Karpas-422 (cell line): ENCODE results near the gene GPHA2. TPM values are rescaled to one million over a fixed set of nuclear protein-coding genes. Genes with fewer than 3 reads are reported as not detected.

Experiments
- DNase-seq: peaks from one replicate; pipeline ENCODE4 v3.0.0-alpha.2; 2015
- H2AFZ ChIP-seq: fragments of 200-600 bp; sonication (generic); 2 replicates; pipeline ENCODE4 v1.6.1; 2014; ENCODE audit warnings: antibody characterized with exemption, low read length, mixed read lengths
- H3K27ac ChIP-seq: fragments of 200-600 bp; sonication (generic); 2 replicates; pipeline ENCODE4 v1.5.1; 2014; ENCODE audit warnings: mild to moderate bottlenecking, low read length, moderate library complexity
- H3K27me3 ChIP-seq: fragments of 200-600 bp; sonication (generic); 2 replicates; pipeline ENCODE4 v1.6.1; 2014; ENCODE audit warnings: low read length, mixed read lengths
- H3K36me3 ChIP-seq: fragments of 200-600 bp; sonication (generic); 2 replicates; pipeline ENCODE4 v1.6.1; 2014; ENCODE audit warnings: low read length, mixed read lengths; ENCODE audit not compliant: insufficient read depth
- H3K4me1 ChIP-seq: fragments of 200-600 bp; sonication (generic); 2 replicates; pipeline ENCODE4 v1.6.1; 2014; ENCODE audit warnings: mild to moderate bottlenecking, low read length, mixed read lengths
- H3K4me2 ChIP-seq: fragments of 200-600 bp; sonication (generic); 2 replicates; pipeline ENCODE4 v1.6.1; 2014; ENCODE audit warnings: low read length, low read depth, mild to moderate bottlenecking; ENCODE audit not compliant: poor library complexity, severe bottlenecking
- H3K4me3 ChIP-seq: fragments of 200-600 bp; sonication (generic); 2 replicates; pipeline ENCODE4 v1.5.1; 2014; ENCODE audit warnings: mild to moderate bottlenecking, antibody characterized with exemption, low read length, mixed read lengths
- H3K79me2 ChIP-seq: fragments of 200-600 bp; sonication (generic); 2 replicates; pipeline ENCODE4 v1.6.1; 2014; ENCODE audit warnings: mild to moderate bottlenecking, low read length, mixed read lengths
- H3K9ac ChIP-seq: fragments of 200-600 bp; sonication (generic); 2 replicates; pipeline ENCODE4 v1.6.0; 2014; ENCODE audit warnings: low read length
- H3K9me2 ChIP-seq: fragments of 200-600 bp; sonication (generic), shearing (Covaris generic); replicated peaks from 2 replicates; pipeline ENCODE4 v1.6.0; 2014; ENCODE audit warnings: mild to moderate bottlenecking, low read length, moderate library complexity; ENCODE audit not compliant: insufficient read depth
- H3K9me3 ChIP-seq: fragments of 300-700, 200-600 bp; sonication (generic); 2 replicates; pipeline ENCODE4 v1.6.1; 2014; ENCODE audit warnings: low read length, mixed read lengths
- H4K20me1 ChIP-seq: fragments of 200-600 bp; sonication (generic); 2 replicates; pipeline ENCODE4 v1.6.1; 2014; ENCODE audit warnings: mild to moderate bottlenecking, antibody characterized with exemption, low read length, low read depth; ENCODE audit not compliant: insufficient read depth
- total RNA-seq: library from RNA; depleted of rRNA; stranded (reverse); fragments of >200 nt; shearing (Covaris generic); gene quantifications from 2 replicates; pipeline ENCODE4 v1.2.3, GENCODE V29; 2014; ENCODE audit warnings: low replicate concordance

GPHA2 gene
- total RNA-seq, 1 experiment from 2014 or later: not detected

GRCh38 chr11:64925536-64926436, 9.9 kb downstream of the GPHA2 start:
- peaks cover 17% of the 10 kb centered on the region for H3K4me1 ChIP-seq
- H3K9ac ChIP-seq: peak overlapping the region; percentile 75
- no peaks in the 10 kb centered on the region for H3K79me2 ChIP-seq
- H3K9me2 ChIP-seq: no peaks in the 10 kb centered on the region
- peak overlapping the region; percentile 75; the same call in 1 of the 2 replicates for H3K4me3 ChIP-seq
- no peak for DNase-seq
- H2AFZ ChIP-seq: no peak overlapping the region
- H3K27me3 ChIP-seq: no peaks in the 10 kb centered on the region
- H3K4me2 ChIP-seq: peak overlapping the region; percentile 91
- H3K9me3 ChIP-seq: no peaks in the 10 kb centered on the region
- no peaks in the 10 kb centered on the region for H4K20me1 ChIP-seq
- H3K36me3 ChIP-seq: no peaks in the 10 kb centered on the region
- H3K27ac ChIP-seq: no peak overlapping the region

DNA sequence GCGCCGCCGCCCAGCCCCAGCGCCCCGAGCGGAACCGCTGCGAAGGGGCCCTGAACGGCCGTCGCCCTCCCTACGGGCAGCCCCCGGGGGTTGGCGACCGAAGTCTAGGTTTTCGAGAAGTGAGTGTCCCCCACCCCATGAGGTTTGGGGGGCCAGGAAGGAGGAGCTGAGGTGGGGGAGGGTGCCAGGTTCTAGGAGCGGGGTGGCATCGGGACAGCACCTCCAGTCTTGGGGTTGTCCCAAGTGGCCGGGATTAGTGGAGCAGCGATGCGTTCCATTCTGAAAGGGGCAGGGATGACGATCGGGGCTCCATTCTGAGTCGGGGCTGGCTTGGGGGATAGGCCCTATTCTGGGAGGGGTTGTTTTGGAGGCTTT, 10.8 kb downstream of the GPHA2 start:
- Histone ChIP-seq H3K27me3 (no peaks in the 10 kb centered on the region), H2AFZ (0 out of 2 replicates have a peak overlapping the region, but pooled peaks have one; percentile 64), H3K79me2 (no peaks in the 10 kb centered on the region), H3K4me3 (peak overlapping the region; percentile 75), H4K20me1 (no peaks in the 10 kb centered on the region), H3K36me3 (no peaks in the 10 kb centered on the region), H3K9me2 (no peaks in the 10 kb centered on the region), H3K9me3 (no peaks in the 10 kb centered on the region), H3K4me1 (peaks cover 24% of the 10 kb centered on the region), H3K27ac (no peak overlapping the region), H3K4me2 (peak overlapping the region; percentile 91), H3K9ac (peak overlapping the region; percentile 75)
- DNase-seq: no peak

- H2AFZ ChIP-seq: peak within 1 kb of the TSS; percentile 90
- no peaks in the 10 kb centered on the region for H3K36me3 ChIP-seq
- peaks cover 31% of the 10 kb centered on the region for H3K4me1 ChIP-seq
- no peaks in the 10 kb centered on the region for H3K9me3 ChIP-seq
- no peak within 1 kb of the TSS for H3K27ac ChIP-seq
- H3K9me2 ChIP-seq: no peaks in the 10 kb centered on the region
- H3K79me2 ChIP-seq: no peaks in the 10 kb centered on the region
- H3K4me3 ChIP-seq: peak within 1 kb of the TSS; percentile 75
- peak; percentile 94 for DNase-seq
- no peaks in the 10 kb centered on the region for H3K27me3 ChIP-seq
- peak within 1 kb of the TSS; percentile 91 for H3K4me2 ChIP-seq
- H3K9ac ChIP-seq: peak within 1 kb of the TSS; percentile 75
- no peaks in the 10 kb centered on the region for H4K20me1 ChIP-seq
Observed at GRCh38 chr11:64923944-64924909, 11.5 kb downstream of the GPHA2 start, which contains the start of gene PPP2R5B. Gene PPP2R5B (plus strand): TSS chr11:64924689. CDS start chr11:64925735, 1,046 bp downstream.

- Histone ChIP-seq H3K79me2 (no peaks in the 10 kb centered on the region), H3K36me3 (no peaks in the 10 kb centered on the region), H3K9ac (no peak overlapping the region), H3K4me3 (no peak overlapping the region), H3K4me2 (no peak overlapping the region), H4K20me1 (no peaks in the 10 kb centered on the region), H3K9me3 (no peaks in the 10 kb centered on the region), H3K4me1 (peaks cover 36% of the 10 kb centered on the region), H3K27ac (no peak overlapping the region), H2AFZ (no peak overlapping the region), H3K27me3 (no peaks in the 10 kb centered on the region), H3K9me2 (no peaks in the 10 kb centered on the region)
- DNase-seq: no peak
Observed at GRCh38 chr11:64923151-64923661, 12.5 kb downstream of the GPHA2 start.

GRCh38 chr11:64921384-64921783, 14.3 kb downstream of the GPHA2 start:
- H4K20me1 ChIP-seq: no peaks in the 10 kb centered on the region
- DNase-seq: no peak
- no peaks in the 10 kb centered on the region for H3K9me2 ChIP-seq
- no peak overlapping the region for H3K4me2 ChIP-seq
- H3K27me3 ChIP-seq: no peaks in the 10 kb centered on the region
- no peak overlapping the region for H3K4me3 ChIP-seq
- no peak overlapping the region for H3K9ac ChIP-seq
- no peaks in the 10 kb centered on the region for H3K36me3 ChIP-seq
- peaks cover 5% of the 10 kb centered on the region for H3K79me2 ChIP-seq
- peaks cover 44% of the 10 kb centered on the region for H3K4me1 ChIP-seq
- H3K9me3 ChIP-seq: no peaks in the 10 kb centered on the region
- H3K27ac ChIP-seq: no peak overlapping the region
- no peak overlapping the region for H2AFZ ChIP-seq

GRCh38 chr11:64920124-64920523, 15.6 kb downstream of the GPHA2 start:
- H3K36me3 ChIP-seq: no peaks in the 10 kb centered on the region
- no peak for DNase-seq
- no peaks in the 10 kb centered on the region for H3K9me3 ChIP-seq
- H3K9me2 ChIP-seq: no peaks in the 10 kb centered on the region
- H4K20me1 ChIP-seq: no peaks in the 10 kb centered on the region
- H3K27ac ChIP-seq: no peak overlapping the region
- peak overlapping the region; percentile 33 for H3K9ac ChIP-seq
- peaks cover 18% of the 10 kb centered on the region for H3K79me2 ChIP-seq
- H3K4me2 ChIP-seq: peak overlapping the region; percentile 41
- no peak overlapping the region for H2AFZ ChIP-seq
- peaks cover 52% of the 10 kb centered on the region for H3K4me1 ChIP-seq
- no peak overlapping the region for H3K4me3 ChIP-seq
- no peaks in the 10 kb centered on the region for H3K27me3 ChIP-seq

DNA sequence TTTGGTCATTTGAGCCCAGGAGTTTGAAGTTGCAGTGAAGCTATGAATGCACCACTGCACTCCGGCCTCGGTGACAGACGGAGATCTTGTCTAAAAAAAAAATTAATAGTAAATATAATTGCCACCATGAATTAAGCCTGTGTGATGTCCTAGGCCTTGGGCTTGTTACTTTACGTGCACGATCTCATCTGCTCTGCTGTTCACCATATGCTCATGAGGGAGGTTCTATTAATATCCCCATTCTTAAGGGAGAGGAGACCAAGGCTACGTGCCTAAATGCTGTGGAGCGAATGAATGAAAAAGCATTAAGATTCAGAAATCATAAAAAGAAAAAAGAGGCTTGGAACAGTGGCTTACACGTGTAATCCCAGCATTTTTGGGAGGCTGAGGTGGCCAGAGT, 16.1 kb downstream of the GPHA2 start:
- DNase-seq: no peak
- no peaks in the 10 kb centered on the region for H4K20me1 ChIP-seq
- H3K27me3 ChIP-seq: no peaks in the 10 kb centered on the region
- H2AFZ ChIP-seq: no peak overlapping the region
- peaks cover 49% of the 10 kb centered on the region for H3K4me1 ChIP-seq
- peaks cover 21% of the 10 kb centered on the region for H3K79me2 ChIP-seq
- H3K4me3 ChIP-seq: no peak overlapping the region
- H3K9me2 ChIP-seq: no peaks in the 10 kb centered on the region
- no peak overlapping the region for H3K9ac ChIP-seq
- no peaks in the 10 kb centered on the region for H3K36me3 ChIP-seq
- no peak overlapping the region for H3K27ac ChIP-seq
- H3K9me3 ChIP-seq: no peaks in the 10 kb centered on the region
- no peak overlapping the region for H3K4me2 ChIP-seq
